CD8-positive, alpha-beta memory T cell (primary cell): ENCODE data around the gene CLIP3. TPM values are rescaled to one million over a fixed set of nuclear protein-coding genes. Genes with fewer than 3 reads are reported as not detected.
A peak's percentile ranks its signal among the peaks of the same experiment; 100 is the strongest.

Experiments
- CTCF ChIA-PET: fragments of 350-600 bp; sonication (Branson Sonifier 250); formaldehyde crosslinking; loops from one replicate; lab custom pipeline; 2021; ENCODE audit warnings: antibody characterized with exemption; lab: Charles Lee
- POLR2A ChIA-PET: fragments of 350-600 bp; sonication (Branson Sonifier 250); formaldehyde crosslinking; loops from one replicate; lab custom pipeline; 2021; ENCODE audit warnings: antibody characterized with exemption; lab: Charles Lee
- DNase-seq, 5 donors: peaks; one replicate each; pipeline versions ENCODE4 v3.0.0 to v3.0.0-alpha.2; 2020 to 2022; ENCODE audit warnings: mixed read lengths in 1 of 5
- H3K27ac ChIP-seq: one replicate; pipeline ENCODE4 v1.7.0; 2013; ENCODE audit warnings: low read depth, mild to moderate bottlenecking, low read length, moderate library complexity
- H3K27me3 ChIP-seq: 2 replicates; pipeline ENCODE4 v1.7.0; 2013; ENCODE audit warnings: low read length, mild to moderate bottlenecking; ENCODE audit not compliant: insufficient read depth, poor library complexity, severe bottlenecking
- H3K36me3 ChIP-seq: 2 replicates; pipeline ENCODE4 v1.7.0; 2013; ENCODE audit warnings: mild to moderate bottlenecking, low read length, moderate library complexity; ENCODE audit not compliant: insufficient read depth
- H3K4me1 ChIP-seq: 2 replicates; pipeline ENCODE4 v1.7.0; 2013; ENCODE audit warnings: mild to moderate bottlenecking, low read length, moderate library complexity; ENCODE audit not compliant: insufficient read depth
- H3K4me3 ChIP-seq: 2 replicates; pipeline ENCODE4 v1.7.0; 2013; ENCODE audit warnings: mild to moderate bottlenecking, low read length
- H3K9me3 ChIP-seq: 2 replicates; pipeline ENCODE4 v1.7.0; 2013; ENCODE audit warnings: mild to moderate bottlenecking, low read length
- H3K27ac Mint-ChIP-seq, 8 donors: one replicate each; pipeline ENCODE4 v1.8.0; 2020 to 2021; ENCODE audit warnings: mixed read lengths in 8 of 8, mild to moderate bottlenecking in 6 of 8, inconsistent platforms in 3 of 8, moderate library complexity in 3 of 8
- H3K27me3 Mint-ChIP-seq, 2 donors: one replicate each; pipeline ENCODE4 v1.8.0; 2020 to 2021; ENCODE audit warnings: mixed read lengths in 2 of 2, mild to moderate bottlenecking in 1 of 2, moderate library complexity in 1 of 2
- H3K36me3 Mint-ChIP-seq, 3 donors: one replicate each; pipeline ENCODE4 v1.8.0; 2020 to 2021; ENCODE audit warnings: mixed read lengths in 3 of 3, inconsistent platforms in 1 of 3, mild to moderate bottlenecking in 1 of 3
- H3K4me1 Mint-ChIP-seq, 3 donors: one replicate each; pipeline ENCODE4 v1.8.0; 2020 to 2021; ENCODE audit warnings: mixed read lengths in 3 of 3, inconsistent platforms in 1 of 3, mild to moderate bottlenecking in 1 of 3
- H3K4me3 Mint-ChIP-seq, 7 donors: one replicate each; pipeline ENCODE4 v1.8.0; 2020 to 2021; ENCODE audit warnings: mixed read lengths in 7 of 7, mild to moderate bottlenecking in 6 of 7, moderate library complexity in 4 of 7, inconsistent platforms in 2 of 7
- H3K9me3 Mint-ChIP-seq, 5 donors: one replicate each; pipeline ENCODE4 v1.8.0; 2020 to 2022; ENCODE audit warnings: mixed read lengths in 5 of 5, mild to moderate bottlenecking in 3 of 5, moderate library complexity in 2 of 5, inconsistent platforms in 1 of 5
- polyA plus RNA-seq: library from polyadenylated mRNA; unstranded; fragments of 300-500 nt; fragmentation: Illumina TruSeq; gene quantifications from one replicate; pipeline ENCODE4 v1.2.3, GENCODE V29; 2021
- total RNA-seq, 2 experiments: library from RNA; stranded (reverse); gene quantifications; one replicate each; pipeline ENCODE4 v1.2.3, GENCODE V29; 2021

CLIP3 gene
- total and polyA plus RNA-seq, 3 experiments from 2014 or later, result 0.29 to 0.39 (median 0.33) TPM

GRCh38 chr19:36067681-36068080, 35.0 kb upstream of the CLIP3 start:
- no peaks in the 10 kb centered on the region for H3K9me3 ChIP-seq
- no peak overlapping the region for H3K4me3 ChIP-seq
- Mint-ChIP-seq H3K27me3 (no peaks in the 10 kb centered on the region), H3K36me3 (peaks cover 0 to 2% (median 0%) of the 10 kb centered on the region in 3 donors), H3K27ac (peak overlapping the region in 1 of 8 donors; percentile 47), H3K4me3 (no peak overlapping the region), H3K9me3 (no peaks in the 10 kb centered on the region), H3K4me1 (no peaks in the 10 kb centered on the region)
- H3K4me1 ChIP-seq, result no peaks in the 10 kb centered on the region
- ChIA-PET POLR2A (no interaction called here), CTCF (no interaction called here)
- H3K36me3 ChIP-seq, result no peaks in the 10 kb centered on the region
- no peak overlapping the region for H3K27ac ChIP-seq
- no peak for DNase-seq
- H3K27me3 ChIP-seq, result no peaks in the 10 kb centered on the region

GRCh38 chr19:36064826-36065225, 32.2 kb upstream of the CLIP3 start:
- Histone ChIP-seq H3K4me1 (no peaks in the 10 kb centered on the region), H3K9me3 (no peaks in the 10 kb centered on the region), H3K27ac (no peak overlapping the region), H3K27me3 (no peaks in the 10 kb centered on the region), H3K4me3 (no peak overlapping the region), H3K36me3 (no peaks in the 10 kb centered on the region)
- no peaks in the 10 kb centered on the region for H3K9me3 Mint-ChIP-seq
- no peak overlapping the region for H3K4me3 Mint-ChIP-seq
- no peak for DNase-seq
- H3K4me1 Mint-ChIP-seq, result no peaks in the 10 kb centered on the region
- ChIA-PET POLR2A (no interaction called here), CTCF (no interaction called here)
- H3K27me3 Mint-ChIP-seq, result peaks cover 0 to 2% of the 10 kb centered on the region in 2 donors
- no peak overlapping the region for H3K27ac Mint-ChIP-seq
- peaks cover 0 to 2% (median 0%) of the 10 kb centered on the region in 3 donors for H3K36me3 Mint-ChIP-seq

GRCh38 chr19:36061367-36061766, 28.7 kb upstream of the CLIP3 start:
- peaks cover 0 to 2% (median under 1%) of the 10 kb centered on the region in 3 donors for H3K4me1 Mint-ChIP-seq
- Histone ChIP-seq H3K9me3 (no peaks in the 10 kb centered on the region), H3K27ac (no peak overlapping the region), H3K4me1 (no peaks in the 10 kb centered on the region), H3K36me3 (no peaks in the 10 kb centered on the region), H3K4me3 (no peak overlapping the region), H3K27me3 (no peaks in the 10 kb centered on the region)
- H3K4me3 Mint-ChIP-seq, result no peak overlapping the region
- POLR2A ChIA-PET, result no interaction called here
- DNase-seq, result no peak
- no peaks in the 10 kb centered on the region for H3K9me3 Mint-ChIP-seq
- H3K36me3 Mint-ChIP-seq, result no peaks in the 10 kb centered on the region
- H3K27me3 Mint-ChIP-seq, result peaks cover 0 to 2% of the 10 kb centered on the region in 2 donors
- CTCF ChIA-PET, result interaction anchor here (0.9 to 1.2 kb wide), 4 partner anchors 31 to 66 kb away, joined by 3 read pairs; partner anchors contain the start of gene ALKBH6
- peak overlapping the region in 1 of 8 donors; percentile 62 for H3K27ac Mint-ChIP-seq

GRCh38 chr19:36060430-36060829, 27.8 kb upstream of the CLIP3 start:
- Mint-ChIP-seq H3K9me3 (no peaks in the 10 kb centered on the region), H3K36me3 (no peaks in the 10 kb centered on the region), H3K4me3 (no peak overlapping the region), H3K27ac (peak overlapping the region in 1 of 8 donors; percentile 62), H3K27me3 (peaks cover 0 to 2% of the 10 kb centered on the region in 2 donors), H3K4me1 (peaks cover 2 to 8% (median 7%) of the 10 kb centered on the region in 3 donors)
- Histone ChIP-seq H3K4me1 (peaks cover 2% of the 10 kb centered on the region), H3K36me3 (no peaks in the 10 kb centered on the region), H3K9me3 (no peaks in the 10 kb centered on the region), H3K27ac (no peak overlapping the region), H3K27me3 (no peaks in the 10 kb centered on the region), H3K4me3 (no peak overlapping the region)
- POLR2A ChIA-PET, result no interaction called here
- peak in 1 of 5 donors; percentile 4 for DNase-seq
- CTCF ChIA-PET, result interaction anchor here (0.6 to 1.2 kb wide), 3 partner anchors 46 to 101 kb away, joined by 3 to 4 read pairs (median 3); partner anchors contain the start of gene ALKBH6

GRCh38 chr19:36059180-36059910, 26.7 kb upstream of the CLIP3 start:
- Histone ChIP-seq H3K27ac (no peak overlapping the region), H3K4me3 (no peak overlapping the region), H3K27me3 (no peaks in the 10 kb centered on the region), H3K36me3 (no peaks in the 10 kb centered on the region), H3K4me1 (peaks cover 6% of the 10 kb centered on the region), H3K9me3 (no peaks in the 10 kb centered on the region)
- ChIA-PET POLR2A (no interaction called here), CTCF (no interaction called here)
- peak overlapping the region in 2 of 7 donors; percentile 22 to 73 for H3K4me3 Mint-ChIP-seq
- H3K36me3 Mint-ChIP-seq, result peaks cover 0 to 2% (median 0%) of the 10 kb centered on the region in 3 donors
- peaks cover 0 to 2% of the 10 kb centered on the region in 2 donors for H3K27me3 Mint-ChIP-seq
- DNase-seq, result no peak
- no peaks in the 10 kb centered on the region for H3K9me3 Mint-ChIP-seq
- peaks cover 5 to 13% (median 11%) of the 10 kb centered on the region in 3 donors for H3K4me1 Mint-ChIP-seq
- H3K27ac Mint-ChIP-seq, result peak overlapping the region in 1 of 8 donors; percentile 28

GRCh38 chr19:36058481-36059179, 26.0 kb upstream of the CLIP3 start:
- no peaks in the 10 kb centered on the region for H3K9me3 Mint-ChIP-seq
- peaks cover 0 to 6% (median 0%) of the 10 kb centered on the region in 3 donors for H3K36me3 Mint-ChIP-seq
- H3K27me3 Mint-ChIP-seq, result peaks cover 0 to 2% of the 10 kb centered on the region in 2 donors
- peak overlapping the region in 3 of 8 donors; percentile 25 to 48 (median 27) for H3K27ac Mint-ChIP-seq
- Histone ChIP-seq H3K27ac (no peak overlapping the region), H3K9me3 (no peaks in the 10 kb centered on the region), H3K4me3 (no peak overlapping the region), H3K27me3 (no peaks in the 10 kb centered on the region), H3K4me1 (peaks cover 8% of the 10 kb centered on the region), H3K36me3 (no peaks in the 10 kb centered on the region)
- peaks cover 8 to 16% (median 14%) of the 10 kb centered on the region in 3 donors for H3K4me1 Mint-ChIP-seq
- H3K4me3 Mint-ChIP-seq, result peak overlapping the region in 2 of 7 donors; percentile 22 to 73
- ChIA-PET POLR2A (no interaction called here), CTCF (no interaction called here)
- DNase-seq, result no peak

GRCh38 chr19:36054733-36055686, 22.3 kb upstream of the CLIP3 start, which contains the start of gene WDR62:
Gene WDR62, plus strand, starts transcription at chr19:36054897. Its CDS starts 75 bp downstream, at chr19:36054972.
- Histone ChIP-seq H3K4me3 (peak within 1 kb of the TSS; percentile 99), H3K36me3 (no peaks in the 10 kb centered on the region), H3K9me3 (no peaks in the 10 kb centered on the region), H3K4me1 (peaks cover 12% of the 10 kb centered on the region), H3K27me3 (no peaks in the 10 kb centered on the region), H3K27ac (peak within 1 kb of the TSS; percentile 92)
- CTCF ChIA-PET, result interaction anchor here (1.0 to 1.7 kb wide), 6 partner anchors 32 to 173 kb away, joined by 3 to 7 read pairs (median 4); partner anchors contain the start of gene SDHAF1
- Mint-ChIP-seq H3K36me3 (peaks cover 0 to 8% (median 0%) of the 10 kb centered on the region in 3 donors), H3K27ac (peak within 1 kb of the TSS; percentile 96 to 100 (median 99)), H3K27me3 (no peaks in the 10 kb centered on the region), H3K4me1 (peaks cover 11 to 28% (median 26%) of the 10 kb centered on the region in 3 donors), H3K4me3 (peak within 1 kb of the TSS; percentile 94 to 100 (median 99)), H3K9me3 (no peaks in the 10 kb centered on the region)
- POLR2A ChIA-PET, result interaction anchor here (2.1 to 2.2 kb wide), 2 partner anchors 41 to 60 kb away, joined by 8 to 10 read pairs; partner anchors contain the start of genes ALKBH6 and SDHAF1
- peak in 3 of 5 donors; percentile 91 to 95 (median 91) for DNase-seq
